Activated naive CD4-positive, alpha-beta T cell treated with anti-CD3 and anti-CD28 coated beads, Interleukin-2, amount 50 U/mL, for 24 hours (primary cell): Measurements from ENCODE around the gene SLCO3A1.

Source experiments
- H3K27ac Mint-ChIP-seq: one replicate; pipeline ENCODE4 v1.8.0; 2021; ENCODE audit warnings: mild to moderate bottlenecking, mixed read lengths
- H3K27me3 Mint-ChIP-seq: one replicate; pipeline ENCODE4 v1.8.0; 2021; ENCODE audit warnings: mixed read lengths
- H3K36me3 Mint-ChIP-seq: one replicate; pipeline ENCODE4 v1.8.0; 2021; ENCODE audit warnings: mixed read lengths
- H3K4me1 Mint-ChIP-seq: one replicate; pipeline ENCODE4 v1.8.0; 2021; ENCODE audit warnings: mixed read lengths
- H3K4me3 Mint-ChIP-seq: one replicate; pipeline ENCODE4 v1.8.0; 2021; ENCODE audit warnings: mild to moderate bottlenecking, mixed read lengths
- H3K9me3 Mint-ChIP-seq: one replicate; pipeline ENCODE4 v1.8.0; 2021; ENCODE audit warnings: mixed read lengths

Gene SLCO3A1

GRCh38 chr15:91908391-91908790, 54.9 kb downstream of the SLCO3A1 start:
- H3K9me3 Mint-ChIP-seq = no peaks in the 10 kb centered on the region
- H3K4me3 Mint-ChIP-seq = no peak overlapping the region
- H3K36me3 Mint-ChIP-seq = peaks cover 9% of the 10 kb centered on the region
- no peak overlapping the region for H3K27ac Mint-ChIP-seq
- no peaks in the 10 kb centered on the region for H3K27me3 Mint-ChIP-seq
- peaks cover 52% of the 10 kb centered on the region for H3K4me1 Mint-ChIP-seq

GRCh38 chr15:91909111-91909510, 55.6 kb downstream of the SLCO3A1 start:
- Mint-ChIP-seq H3K9me3 (no peaks in the 10 kb centered on the region), H3K4me3 (no peak overlapping the region), H3K27ac (no peak overlapping the region), H3K4me1 (peaks cover 52% of the 10 kb centered on the region), H3K36me3 (peaks cover 7% of the 10 kb centered on the region), H3K27me3 (no peaks in the 10 kb centered on the region)

GRCh38 chr15:91909574-91909973, 56.1 kb downstream of the SLCO3A1 start:
- H3K4me3 Mint-ChIP-seq = no peak overlapping the region
- H3K27ac Mint-ChIP-seq = no peak overlapping the region
- peaks cover 48% of the 10 kb centered on the region for H3K4me1 Mint-ChIP-seq

GRCh38 chr15:91911844-91912243, 58.3 kb downstream of the SLCO3A1 start:
- no peak overlapping the region for H3K4me3 Mint-ChIP-seq
- peaks cover 36% of the 10 kb centered on the region for H3K4me1 Mint-ChIP-seq
- no peaks in the 10 kb centered on the region for H3K9me3 Mint-ChIP-seq
- peaks cover 11% of the 10 kb centered on the region for H3K36me3 Mint-ChIP-seq
- H3K27ac Mint-ChIP-seq = no peak overlapping the region
- H3K27me3 Mint-ChIP-seq = no peaks in the 10 kb centered on the region

More at GRCh38 chr15:91909574-91909973, 56.1 kb downstream of the SLCO3A1 start:
- H3K36me3 Mint-ChIP-seq = peaks cover 5% of the 10 kb centered on the region
- H3K9me3 Mint-ChIP-seq = no peaks in the 10 kb centered on the region
- H3K27me3 Mint-ChIP-seq = no peaks in the 10 kb centered on the region

GRCh38 chr15:91912336-91912735, 58.8 kb downstream of the SLCO3A1 start:
- H3K27ac Mint-ChIP-seq = no peak overlapping the region
- H3K27me3 Mint-ChIP-seq = no peaks in the 10 kb centered on the region
- H3K4me3 Mint-ChIP-seq = no peak overlapping the region
- peaks cover 11% of the 10 kb centered on the region for H3K36me3 Mint-ChIP-seq
- peaks cover 34% of the 10 kb centered on the region for H3K4me1 Mint-ChIP-seq
- H3K9me3 Mint-ChIP-seq = no peaks in the 10 kb centered on the region

- Mint-ChIP-seq H3K27ac (no peak overlapping the region), H3K36me3 (peaks cover 11% of the 10 kb centered on the region), H3K27me3 (no peaks in the 10 kb centered on the region), H3K4me3 (no peak overlapping the region), H3K9me3 (no peaks in the 10 kb centered on the region), H3K4me1 (peaks cover 27% of the 10 kb centered on the region)
Measured at GRCh38 chr15:91913560-91913959, 60.1 kb downstream of the SLCO3A1 start.

- H3K27ac Mint-ChIP-seq = no peak overlapping the region
- peaks cover 29% of the 10 kb centered on the region for H3K4me1 Mint-ChIP-seq
- no peaks in the 10 kb centered on the region for H3K27me3 Mint-ChIP-seq
- no peaks in the 10 kb centered on the region for H3K9me3 Mint-ChIP-seq
- no peak overlapping the region for H3K4me3 Mint-ChIP-seq
- peaks cover 11% of the 10 kb centered on the region for H3K36me3 Mint-ChIP-seq
Measured at GRCh38 chr15:91915576-91915975, 62.1 kb downstream of the SLCO3A1 start.

- peaks cover 8% of the 10 kb centered on the region for H3K36me3 Mint-ChIP-seq
- no peaks in the 10 kb centered on the region for H3K9me3 Mint-ChIP-seq
- peaks cover 31% of the 10 kb centered on the region for H3K4me1 Mint-ChIP-seq
- H3K4me3 Mint-ChIP-seq = no peak overlapping the region
- no peak overlapping the region for H3K27ac Mint-ChIP-seq
- H3K27me3 Mint-ChIP-seq = no peaks in the 10 kb centered on the region
Measured at GRCh38 chr15:91916051-91916450, 62.5 kb downstream of the SLCO3A1 start.

GRCh38 chr15:91917686-91918360, 64.3 kb downstream of the SLCO3A1 start:
- H3K27me3 Mint-ChIP-seq = no peaks in the 10 kb centered on the region
- no peaks in the 10 kb centered on the region for H3K9me3 Mint-ChIP-seq
- H3K4me1 Mint-ChIP-seq = peaks cover 32% of the 10 kb centered on the region
- no peak overlapping the region for H3K4me3 Mint-ChIP-seq
- no peak overlapping the region for H3K27ac Mint-ChIP-seq
- H3K36me3 Mint-ChIP-seq = peaks cover 10% of the 10 kb centered on the region

- H3K36me3 Mint-ChIP-seq = peaks cover 10% of the 10 kb centered on the region
- H3K27me3 Mint-ChIP-seq = no peaks in the 10 kb centered on the region
- peaks cover 33% of the 10 kb centered on the region for H3K4me1 Mint-ChIP-seq
- H3K4me3 Mint-ChIP-seq = no peak overlapping the region
- no peaks in the 10 kb centered on the region for H3K9me3 Mint-ChIP-seq
- H3K27ac Mint-ChIP-seq = no peak overlapping the region
Measured at GRCh38 chr15:91919014-91919534, 65.6 kb downstream of the SLCO3A1 start.

GRCh38 chr15:91921188-91921842, 67.8 kb downstream of the SLCO3A1 start:
- Mint-ChIP-seq H3K27ac (peak overlapping the region; percentile 59), H3K36me3 (peaks cover 13% of the 10 kb centered on the region), H3K9me3 (no peaks in the 10 kb centered on the region), H3K4me1 (peaks cover 53% of the 10 kb centered on the region), H3K4me3 (no peak overlapping the region), H3K27me3 (no peaks in the 10 kb centered on the region)

GRCh38 chr15:91921843-91922198, 68.3 kb downstream of the SLCO3A1 start:
- Mint-ChIP-seq H3K27ac (no peak overlapping the region), H3K36me3 (peaks cover 8% of the 10 kb centered on the region), H3K27me3 (no peaks in the 10 kb centered on the region), H3K4me3 (peak overlapping the region; percentile 7), H3K4me1 (peaks cover 55% of the 10 kb centered on the region), H3K9me3 (no peaks in the 10 kb centered on the region)

GRCh38 chr15:91922646-91923547, 69.4 kb downstream of the SLCO3A1 start:
- no peak overlapping the region for H3K27ac Mint-ChIP-seq
- no peaks in the 10 kb centered on the region for H3K27me3 Mint-ChIP-seq
- H3K4me3 Mint-ChIP-seq = no peak overlapping the region
- H3K9me3 Mint-ChIP-seq = no peaks in the 10 kb centered on the region
- peaks cover 7% of the 10 kb centered on the region for H3K36me3 Mint-ChIP-seq
- peaks cover 63% of the 10 kb centered on the region for H3K4me1 Mint-ChIP-seq

- Mint-ChIP-seq H3K4me1 (peaks cover 68% of the 10 kb centered on the region), H3K27me3 (no peaks in the 10 kb centered on the region), H3K4me3 (no peak overlapping the region), H3K36me3 (peaks cover 7% of the 10 kb centered on the region), H3K9me3 (no peaks in the 10 kb centered on the region), H3K27ac (no peak overlapping the region)
Measured at GRCh38 chr15:91924183-91924582, 70.7 kb downstream of the SLCO3A1 start.

- Mint-ChIP-seq H3K36me3 (peaks cover 9% of the 10 kb centered on the region), H3K4me1 (peaks cover 69% of the 10 kb centered on the region), H3K27ac (no peak overlapping the region), H3K27me3 (no peaks in the 10 kb centered on the region), H3K9me3 (no peaks in the 10 kb centered on the region), H3K4me3 (no peak overlapping the region)
Measured at GRCh38 chr15:91924837-91925495, 71.5 kb downstream of the SLCO3A1 start.
